Measurements from ENCODE around the gene STXBP5L.

STXBP5L gene

GRCh38 chr3:120983841-120984240 lies 75.8 kb downstream of the STXBP5L start:
- no peaks in the 10 kb centered on the region for H3K79me2 ChIP-seq (ENCODE audit: low read length)
- H3F3A ChIP-seq (ENCODE audit: insufficient read depth, low read length), result no peaks in the 10 kb centered on the region
- no peaks in the 10 kb centered on the region for H4K20me1 ChIP-seq (ENCODE audit: insufficient read depth, low read length)
- no peaks in the 10 kb centered on the region for H3K9me2 ChIP-seq (replicated peaks; ENCODE audit: insufficient read depth, low read length)
- H3K4me2 ChIP-seq (ENCODE audit: low read depth, low read length), result no peak overlapping the region
- no peaks in the 10 kb centered on the region for H3K4me1 ChIP-seq (ENCODE audit: low read length)
- H2AFZ ChIP-seq (ENCODE audit: low read length), result no peak overlapping the region
- no peak for DNase-seq
- TF ChIP-seq CTCF (IDR thresholded peaks at IDR 0.05; ENCODE audit: low read length) (no peak), EZH2 (optimal IDR thresholded peaks at IDR 0.05; ENCODE audit: low read depth, low read length) (no peak), EZH2phosphoT487 (IDR thresholded peaks at IDR 0.05; ENCODE audit: low read length) (no peak)
- H3K9me3 ChIP-seq (replicated peaks; ENCODE audit: insufficient read depth, low read length), result no peaks in the 10 kb centered on the region
- H3K27me3 ChIP-seq (replicated peaks; ENCODE audit: insufficient read depth, low read length), result no peaks in the 10 kb centered on the region
- H3K27ac ChIP-seq (ENCODE audit: low read length), result no peak overlapping the region
- H3K36me3 ChIP-seq (replicated peaks; ENCODE audit: insufficient read depth, low read length), result no peaks in the 10 kb centered on the region
- H3K9ac ChIP-seq (ENCODE audit: low read length), result no peak overlapping the region
- H3K4me3 ChIP-seq (ENCODE audit: low read length), result no peak overlapping the region

- no peak for DNase-seq
- TF ChIP-seq EZH2phosphoT487 (IDR thresholded peaks at IDR 0.05; ENCODE audit: low read length) (no peak), EZH2 (optimal IDR thresholded peaks at IDR 0.05; ENCODE audit: low read depth, low read length) (no peak), CTCF (IDR thresholded peaks at IDR 0.05; ENCODE audit: low read length) (no peak)
- H3K4me3 ChIP-seq (ENCODE audit: low read length), result no peak overlapping the region
Observed at GRCh38 chr3:120985242-120985641, 77.2 kb downstream of the STXBP5L start.

GRCh38 chr3:120988994-120989393 lies 81.0 kb downstream of the STXBP5L start:
- no peaks in the 10 kb centered on the region for H3F3A ChIP-seq (ENCODE audit: insufficient read depth, low read length)
- H4K20me1 ChIP-seq (ENCODE audit: insufficient read depth, low read length), result no peaks in the 10 kb centered on the region
- TF ChIP-seq CTCF (IDR thresholded peaks at IDR 0.05; ENCODE audit: low read length) (no peak), EZH2phosphoT487 (IDR thresholded peaks at IDR 0.05; ENCODE audit: low read length) (no peak), EZH2 (optimal IDR thresholded peaks at IDR 0.05; ENCODE audit: low read depth, low read length) (no peak)
- no peaks in the 10 kb centered on the region for H3K79me2 ChIP-seq (ENCODE audit: low read length)
- no peak overlapping the region for H3K9ac ChIP-seq (ENCODE audit: low read length)
- no peaks in the 10 kb centered on the region for H3K4me1 ChIP-seq (ENCODE audit: low read length)
- H2AFZ ChIP-seq (ENCODE audit: low read length), result no peak overlapping the region
- H3K36me3 ChIP-seq (replicated peaks; ENCODE audit: insufficient read depth, low read length), result no peaks in the 10 kb centered on the region
- no peak for DNase-seq
- H3K4me2 ChIP-seq (ENCODE audit: low read depth, low read length), result no peak overlapping the region
- H3K27ac ChIP-seq (ENCODE audit: low read length), result no peak overlapping the region
- no peaks in the 10 kb centered on the region for H3K27me3 ChIP-seq (replicated peaks; ENCODE audit: insufficient read depth, low read length)
- no peak overlapping the region for H3K4me3 ChIP-seq (ENCODE audit: low read length)
- H3K9me2 ChIP-seq (replicated peaks; ENCODE audit: insufficient read depth, low read length), result no peaks in the 10 kb centered on the region
- no peaks in the 10 kb centered on the region for H3K9me3 ChIP-seq (replicated peaks; ENCODE audit: insufficient read depth, low read length)

More at GRCh38 chr3:120985242-120985641, 77.2 kb downstream of the STXBP5L start:
- H3F3A ChIP-seq (ENCODE audit: insufficient read depth, low read length), result no peaks in the 10 kb centered on the region
- H3K9me3 ChIP-seq (replicated peaks; ENCODE audit: insufficient read depth, low read length), result no peaks in the 10 kb centered on the region
- no peak overlapping the region for H3K9ac ChIP-seq (ENCODE audit: low read length)
- H3K79me2 ChIP-seq (ENCODE audit: low read length), result no peaks in the 10 kb centered on the region
- H3K4me1 ChIP-seq (ENCODE audit: low read length), result no peaks in the 10 kb centered on the region
- no peak overlapping the region for H3K4me2 ChIP-seq (ENCODE audit: low read depth, low read length)
- no peaks in the 10 kb centered on the region for H3K27me3 ChIP-seq (replicated peaks; ENCODE audit: insufficient read depth, low read length)
- no peak overlapping the region for H2AFZ ChIP-seq (ENCODE audit: low read length)
- H3K36me3 ChIP-seq (replicated peaks; ENCODE audit: insufficient read depth, low read length), result no peaks in the 10 kb centered on the region
- no peaks in the 10 kb centered on the region for H4K20me1 ChIP-seq (ENCODE audit: insufficient read depth, low read length)
- H3K9me2 ChIP-seq (replicated peaks; ENCODE audit: insufficient read depth, low read length), result no peaks in the 10 kb centered on the region
- no peak overlapping the region for H3K27ac ChIP-seq (ENCODE audit: low read length)

Data from MM.1S (cell line).